K562 (cell line): ENCODE results near the gene IRGQ. TPM values are rescaled to one million over a fixed set of nuclear protein-coding genes. Genes with fewer than 3 reads are reported as not detected.

ENCODE experiments used
- ATAC-seq: fragments of 200-7000 bp; cut with Tn5 transposase; 3 replicates; pipeline ENCODE4 v1.9.1; 2020; ENCODE audit warnings: moderate library complexity
- BruUV-seq: library from RNA; stranded (reverse); fragments of 400-500 nt; replicated peaks from 2 replicates; lab custom pipeline; 2021; lab: Mats Ljungman, UMichigan
- CTCF ChIA-PET: fragments of 300-600 bp; formaldehyde crosslinking; extraction: SDS; loops from one replicate; lab custom pipeline; 2021; ENCODE audit warnings: low intra/inter-chr PET ratio; lab: Yijun Ruan, JAX
- POLR2A ChIA-PET: fragments of 300-600, 350-650 bp; sonication (Branson Sonifier 250); formaldehyde crosslinking; extraction: SDS; loops from one replicate; lab custom pipeline; 2021; ENCODE audit warnings: antibody characterized with exemption, inconsistent platforms; lab: Yijun Ruan, JAX
- DNase-seq, 4 experiments: peaks; one replicate each; pipeline versions ENCODE4 v3.0.0 to v3.0.0-alpha.2; 2011 to 2018; ENCODE audit warnings: low spot score in 3 of 4, mixed read lengths in 3 of 4; ENCODE audit errors: extremely low read depth in 1 of 4
- FAIRE-seq: peaks from 2 replicates; lab custom pipeline; 2011; peaks lifted over from hg19 to GRCh38; lab: Jason Lieb, UNC
- H2AFZ ChIP-seq: 2 replicates; pipeline ENCODE4 v1.6.0; 2011; ENCODE audit warnings: low read depth, low read length, control low read depth, inconsistent platforms
- H3K27ac ChIP-seq: fragments of 200-600 bp; 3 replicates; pipeline ENCODE4 v1.8.0; 2011; ENCODE audit warnings: low read depth, mild to moderate bottlenecking, control low read depth, inconsistent platforms, low read length, moderate library complexity, mixed read lengths; ENCODE audit errors: extremely low read depth
- H3K27me3 ChIP-seq, 2 experiments: fragments of 300-600 bp in 1 of 2; 2 replicates in 1 of 2; 3 replicates in 1 of 2; pipeline versions ENCODE4 v1.6.0 to v1.8.0; 2011; ENCODE audit warnings: inconsistent platforms in 2 of 2, low read length in 2 of 2, mild to moderate bottlenecking in 1 of 2, mixed read lengths in 1 of 2, moderate library complexity in 1 of 2; ENCODE audit not compliant: control insufficient read depth in 2 of 2, insufficient read depth in 2 of 2
- H3K36me3 ChIP-seq: fragments of 300-600 bp; 3 replicates; pipeline ENCODE4 v1.8.0; 2011; ENCODE audit warnings: mild to moderate bottlenecking, low read length, inconsistent platforms; ENCODE audit not compliant: control insufficient read depth, insufficient read depth
- H3K4me1 ChIP-seq, 2 experiments: fragments of 200-600 bp in 1 of 2; replicated peaks in 1 of 2; 2 replicates in 1 of 2; 3 replicates in 1 of 2; pipeline versions ENCODE4 v1.5.1 to v1.8.0; 2011; ENCODE audit warnings: inconsistent platforms in 2 of 2, low read length in 2 of 2, mild to moderate bottlenecking in 1 of 2, mixed read lengths in 1 of 2, moderate library complexity in 1 of 2; ENCODE audit not compliant: control insufficient read depth in 2 of 2, insufficient read depth in 2 of 2
- H3K4me2 ChIP-seq: 2 replicates; pipeline ENCODE4 v1.6.1; 2011; ENCODE audit warnings: low read length, control low read depth, inconsistent platforms, mixed read lengths; ENCODE audit not compliant: insufficient read depth
- H3K4me3 ChIP-seq: fragments of 200-600 bp; sonication (generic), shearing (Covaris generic); 2 replicates; pipeline ENCODE4 v1.5.1; 2016; ENCODE audit warnings: control low read depth, inconsistent platforms
- H3K79me2 ChIP-seq: fragments of 200-600 bp; 3 replicates; pipeline ENCODE4 v1.8.0; 2011; ENCODE audit warnings: low read length, inconsistent platforms; ENCODE audit not compliant: control insufficient read depth, insufficient read depth
- H3K9ac ChIP-seq, 2 experiments: 2 replicates each; pipeline versions ENCODE4 v1.6.0 to v1.6.1; 2011; ENCODE audit warnings: low read depth in 2 of 2, low read length in 2 of 2, control low read depth in 1 of 2, inconsistent platforms in 1 of 2, mild to moderate bottlenecking in 1 of 2, mixed read lengths in 1 of 2; ENCODE audit not compliant: insufficient read depth in 1 of 2
- H3K9me1 ChIP-seq: one replicate; pipeline ENCODE4 v1.6.0; 2011; ENCODE audit warnings: inconsistent platforms, mild to moderate bottlenecking, low read length, moderate library complexity; ENCODE audit not compliant: control insufficient read depth, insufficient read depth
- H3K9me3 ChIP-seq: replicated peaks from 2 replicates; pipeline ENCODE4 v1.5.1; 2011; ENCODE audit warnings: low read depth, low read length, inconsistent platforms; ENCODE audit not compliant: control insufficient read depth, insufficient read depth
- H4K20me1 ChIP-seq: replicated peaks from 2 replicates; pipeline ENCODE4 v1.6.1; 2011; ENCODE audit warnings: low read length, inconsistent platforms, mixed read lengths; ENCODE audit not compliant: control insufficient read depth, insufficient read depth
- COPS2 ChIP-seq: fragments of 450-650 bp; conservative IDR thresholded peaks from 2 replicates; pipeline ENCODE4 v1.6.1; 2016; ENCODE audit warnings: mild to moderate bottlenecking, moderate library complexity
- DEAF1 ChIP-seq: fragments of 450-650 bp; formaldehyde crosslinking; IDR thresholded peaks from 2 replicates; pipeline ENCODE4 v1.4.0; 2020; ENCODE audit warnings: mild to moderate bottlenecking, moderate library complexity
- DMBX1 ChIP-seq: fragments of 250-450 bp; sonication (Bioruptor Pico); IDR thresholded peaks from 2 replicates; pipeline ENCODE4 v1.8.0; 2022; ENCODE audit warnings: inconsistent platforms, mild to moderate bottlenecking, moderate library complexity, borderline replicate concordance
- HDAC1 ChIP-seq, 2 experiments: fragments of 450-650 bp; IDR thresholded peaks; 2 replicates each; pipeline ENCODE4 v1.6.1; 2016 to 2017; ENCODE audit warnings: inconsistent platforms in 1 of 2, mild to moderate bottlenecking in 1 of 2, moderate library complexity in 1 of 2
- MYC ChIP-seq, 2 experiments: fragments of 250-450 bp in 1 of 2; sonication (Bioruptor Pico) in 1 of 2; IDR thresholded peaks; 2 replicates each; pipeline versions ENCODE4 v1.5.1 to v1.6.1; 2012 to 2021; ENCODE audit warnings: low read depth in 2 of 2, borderline replicate concordance in 1 of 2, improper control_type of control experiment in 1 of 2, low read length in 1 of 2, mild to moderate bottlenecking in 1 of 2, moderate library complexity in 1 of 2
- SNAPC5 ChIP-seq: fragments of 250-450 bp; sonication (Bioruptor Pico); IDR thresholded peaks from 2 replicates; pipeline ENCODE4 v1.8.0; 2021; ENCODE audit warnings: moderate library complexity, mild to moderate bottlenecking, inconsistent platforms
- TRIM25 ChIP-seq: fragments of 450-650 bp; IDR thresholded peaks from 2 replicates; pipeline ENCODE4 v1.7.0; 2016; ENCODE audit warnings: borderline replicate concordance
- YBX1 ChIP-seq: fragments of 450-650 bp; IDR thresholded peaks from 2 replicates; pipeline ENCODE4 v1.7.1; 2016; ENCODE audit warnings: mild to moderate bottlenecking
- ZNF3 ChIP-seq: fragments of 250-450 bp; sonication (Bioruptor Pico); IDR thresholded peaks from 2 replicates; pipeline ENCODE4 v1.5.0; 2021; ENCODE audit warnings: mild to moderate bottlenecking, moderate library complexity
- WGBS: fragments of 100-300 bp; shearing (Covaris generic); methylation state at CpG from one replicate; pipeline ENCODE4 v1.1.6; 2016; ENCODE audit warnings: low coverage, mixed read lengths; ENCODE audit not compliant: insufficient coverage; ENCODE audit errors: missing lambda C conversion rate; 5-methylcytosine and 5-hydroxymethylcytosine counted together
- in situ Hi-C: fragments of 300-500 bp; cut with MboI; formaldehyde crosslinking; loops from 4 replicates; pipeline ENCODE4 v1.15.0; 2018; ENCODE audit warnings: inconsistent platforms, mixed read lengths
- intact Hi-C: fragments of 100-400 bp; cut with micrococcal nuclease; formaldehyde crosslinking; loops from 2 replicates; pipeline ENCODE4 v1.14.2; 2022
- polyA plus RNA-seq, 8 experiments: library from polyadenylated mRNA; depleted of rRNA in 4 of 8; stranded (reverse) in 5 of 8; unstranded in 3 of 8; fragments of >200 nt; fragmentation: Nextera tagmentation in 2 of 8; fragmentation: Illumina TruSeq in 1 of 8; extraction: Ambion mirVana in 2 of 8; extraction: Trizol in 1 of 8; gene quantifications; 2 replicates each; pipeline versions ENCODE4 v1.2.1 to v1.2.3, GENCODE V29; 2011 to 2014; ENCODE audit warnings: inconsistent platforms in 1 of 8, missing spikeins in 1 of 8
- total RNA-seq, 7 experiments: library from RNA; depleted of rRNA in 6 of 7; stranded (reverse); fragments of >200 nt in 6 of 7; fragmentation: Illumina TruSeq in 2 of 7; extraction: Trizol in 2 of 7; gene quantifications; 2 replicates each; pipeline versions ENCODE4 v1.2.1 to v1.2.3, GENCODE V29; 2011 to 2021; ENCODE audit warnings: low replicate concordance in 1 of 7

IRGQ gene
- total and polyA plus RNA-seq, 9 of the 15 experiments (the other 6 are each of a cell fraction or from before 2014, with no cell fraction given) = 3.5 to 19.2 (median 7.9) TPM

GRCh38 chr19:43584484-43584883 is 11.4 kb downstream of the IRGQ start:
- no peak for DNase-seq
- Histone ChIP-seq H3K9me3 (no peaks in the 10 kb centered on the region), H3K27ac (peak overlapping the region; percentile 45; the same call in 1 of the 3 replicates), H3K27me3 (no peaks in the 10 kb centered on the region)
- TF ChIP-seq DEAF1 = no peak
- no peak for TF ChIP-seq HDAC1 (IDR thresholded peaks at IDR 0.05)
- no peak for TF ChIP-seq YBX1
- TF ChIP-seq, all 486 proteins: peak for 0
- CTCF ChIA-PET = no interaction called here
- H3K9ac ChIP-seq = 0 out of 4 replicates have a peak overlapping the region, but pooled peaks of 1 of the 2 experiments have one; percentile 10
- ATAC-seq = no peak
- no peaks in the 10 kb centered on the region for H4K20me1 ChIP-seq
- in situ Hi-C loops (no loop called here), intact Hi-C loops (no loop called here)
- H2AFZ ChIP-seq = 0 out of 2 replicates have a peak overlapping the region, but pooled peaks have one; percentile 26
- H3K4me2 ChIP-seq = no peak overlapping the region
- no peak overlapping the region for H3K4me3 ChIP-seq
- peak; percentile 42 for FAIRE-seq
- no peaks in the 10 kb centered on the region for H3K79me2 ChIP-seq
- POLR2A ChIA-PET = interaction anchor here (0.7 to 1.2 kb wide), 2 partner anchors 10 to 11 kb away, joined by 3 read pairs; partner anchors contain the start of gene XRCC1
- WGBS = 100% methylated on average over 1 of the region's 1 CpG
- H3K9me1 ChIP-seq = no peaks in the 10 kb centered on the region
- BruUV-seq = no TSS peak
- peaks cover 10 to 13% of the 10 kb centered on the region in 2 experiments; a peak in 4 of 5 replicates for H3K4me1 ChIP-seq
- no peaks in the 10 kb centered on the region for H3K36me3 ChIP-seq

- Histone ChIP-seq H3K4me3 (no peak overlapping the region), H3K27ac (no peak overlapping the region), H3K79me2 (no peaks in the 10 kb centered on the region), H4K20me1 (no peaks in the 10 kb centered on the region), H3K4me1 (peaks cover 10 to 13% of the 10 kb centered on the region in 2 experiments; a peak in 4 of 5 replicates), H3K36me3 (no peaks in the 10 kb centered on the region), H3K27me3 (no peaks in the 10 kb centered on the region; a peak in 1 of 5 replicates), H3K9me1 (no peaks in the 10 kb centered on the region), H3K9ac (no peak overlapping the region), H2AFZ (no peak overlapping the region), H3K4me2 (no peak overlapping the region), H3K9me3 (no peaks in the 10 kb centered on the region)
- ChIA-PET POLR2A (interaction anchor here (1.2 kb wide), 2 partner anchors 12 to 13 kb away, joined by 4 to 5 read pairs; partner anchors contain the start of genes IRGQ and ZNF576), CTCF (no interaction called here)
- intact Hi-C loops = no loop called here
- in situ Hi-C loops = no loop called here
- FAIRE-seq (no peak), DNase-seq (no peak), ATAC-seq (no peak)
- 54% methylated on average over 2 of the region's 2 CpGs for WGBS
- no TSS peak for BruUV-seq
- TF ChIP-seq ZNF3 (no peak), COPS2 (no peak), MYC (IDR thresholded peaks at IDR 0.05; ENCODE audit: low read depth, low read length) (no peak), MYC (CRISPR knock-in tag; IDR thresholded peaks at IDR 0.05; ENCODE audit: borderline replicate concordance, low read depth) (no peak), TRIM25 (no peak), DMBX1 (no peak), SNAPC5 (CRISPR knock-in tag) (no peak)
Measured at GRCh38 chr19:43582495-43582894, 13.4 kb downstream of the IRGQ start.
